Neuronal stem cell (in vitro differentiated cells): ENCODE measurements around the gene TMEM150C.

ENCODE experiments used
- DNase-seq: peaks from one replicate; pipeline ENCODE4 v3.0.0-alpha.2; 2013; ENCODE audit warnings: low spot score
- H2AFZ ChIP-seq: one replicate; pipeline ENCODE4 v1.6.1; 2013; ENCODE audit warnings: mild to moderate bottlenecking, low read length, inconsistent platforms
- H2AK5ac ChIP-seq: 2 replicates; pipeline ENCODE4 v1.6.1; 2013; ENCODE audit warnings: low read depth, mild to moderate bottlenecking, inconsistent platforms, low read length, moderate library complexity, mixed read lengths
- H2BK120ac ChIP-seq: 2 replicates; pipeline ENCODE4 v1.6.1; 2013; ENCODE audit warnings: low read depth, mild to moderate bottlenecking, inconsistent platforms, low read length, moderate library complexity, mixed read lengths
- H2BK12ac ChIP-seq: one replicate; pipeline ENCODE4 v1.6.1; 2013; ENCODE audit warnings: low read length, inconsistent platforms
- H2BK15ac ChIP-seq: 2 replicates; pipeline ENCODE4 v1.6.1; 2013; ENCODE audit warnings: mild to moderate bottlenecking, low read length, inconsistent platforms, mixed read lengths
- H2BK5ac ChIP-seq: one replicate; pipeline ENCODE4 v1.6.1; 2013; ENCODE audit warnings: inconsistent platforms, mild to moderate bottlenecking, low read length, moderate library complexity
- H3K14ac ChIP-seq: one replicate; pipeline ENCODE4 v1.6.1; 2013; ENCODE audit warnings: low read length, inconsistent platforms
- H3K18ac ChIP-seq: 2 replicates; pipeline ENCODE4 v1.6.1; 2013; ENCODE audit warnings: low read length, inconsistent platforms
- H3K23ac ChIP-seq: 2 replicates; pipeline ENCODE4 v1.6.1; 2013; ENCODE audit warnings: low read depth, mild to moderate bottlenecking, mixed read lengths, low read length, inconsistent platforms; ENCODE audit not compliant: poor library complexity
- H3K27ac ChIP-seq: replicated peaks from 3 replicates; pipeline ENCODE4 v1.5.1; 2013; ENCODE audit warnings: low read length, inconsistent platforms
- H3K27me3 ChIP-seq, 3 experiments: 2 replicates each; pipeline ENCODE4 v1.6.1; 2013; ENCODE audit warnings: low read length in 3 of 3, mild to moderate bottlenecking in 2 of 3, inconsistent platforms in 1 of 3, low read depth in 1 of 3, mixed read lengths in 1 of 3, moderate library complexity in 1 of 3; ENCODE audit not compliant: control insufficient read depth in 3 of 3, insufficient read depth in 3 of 3
- H3K36me3 ChIP-seq, 2 donors: replicated peaks in 1 of 2; 2 replicates each; pipeline ENCODE4 v1.6.1; 2013; ENCODE audit warnings: low read length in 2 of 2; ENCODE audit not compliant: control insufficient read depth in 2 of 2, insufficient read depth in 2 of 2
- H3K4ac ChIP-seq: 2 replicates; pipeline ENCODE4 v1.6.1; 2013; ENCODE audit warnings: inconsistent platforms, mild to moderate bottlenecking, low read length, moderate library complexity
- H3K4me1 ChIP-seq, 2 donors: 1 replicate in 1 of 2; 2 replicates in 1 of 2; pipeline ENCODE4 v1.6.1; 2013; ENCODE audit warnings: low read length in 2 of 2, low read depth in 1 of 2; ENCODE audit not compliant: control insufficient read depth in 2 of 2, insufficient read depth in 1 of 2
- H3K4me2 ChIP-seq: one replicate; pipeline ENCODE4 v1.6.1; 2013; ENCODE audit warnings: mild to moderate bottlenecking, low read length, inconsistent platforms; ENCODE audit not compliant: insufficient read depth, poor library complexity, severe bottlenecking
- H3K4me3 ChIP-seq, 2 donors: 2 replicates each; pipeline ENCODE4 v1.5.1; 2013; ENCODE audit warnings: low read length in 2 of 2, mild to moderate bottlenecking in 2 of 2, inconsistent platforms in 1 of 2, moderate library complexity in 1 of 2
- H3K79me1 ChIP-seq: one replicate; pipeline ENCODE4 v1.6.1; 2013; ENCODE audit warnings: low read depth, mild to moderate bottlenecking, inconsistent platforms, low read length, moderate library complexity
- H3K9ac ChIP-seq: one replicate; pipeline ENCODE4 v1.6.1; 2013; ENCODE audit warnings: mild to moderate bottlenecking, low read depth, low read length, inconsistent platforms; ENCODE audit not compliant: poor library complexity
- H3K9me3 ChIP-seq, 2 donors: replicated peaks in 1 of 2; 2 replicates each; pipeline versions ENCODE3 to v1.6.1; 2013; ENCODE audit warnings: low read length in 2 of 2, mild to moderate bottlenecking in 2 of 2, inconsistent platforms in 1 of 2, low read depth in 1 of 2, mixed read lengths in 1 of 2, moderate library complexity in 1 of 2; ENCODE audit not compliant: control insufficient read depth in 2 of 2, insufficient read depth in 1 of 2
- H4K8ac ChIP-seq: one replicate; pipeline ENCODE4 v1.6.1; 2013; ENCODE audit warnings: low read depth, mild to moderate bottlenecking, inconsistent platforms, low read length, moderate library complexity
- H4K91ac ChIP-seq: one replicate; pipeline ENCODE4 v1.6.1; 2013; ENCODE audit warnings: low read length, low read depth, mild to moderate bottlenecking, inconsistent platforms; ENCODE audit not compliant: poor library complexity
- WGBS, 2 donors: extraction: QIAGEN DNeasy Blood & Tissue Kit; methylation state at CpG; one replicate each; pipeline ENCODE4 v1.1.7; 2013; ENCODE audit warnings: missing lambda C conversion rate in 2 of 2, mixed read lengths in 1 of 2; ENCODE audit not compliant: insufficient read length in 2 of 2, insufficient replicate concordance in 1 of 2; ENCODE audit errors: extremely low coverage in 2 of 2; 5-methylcytosine and 5-hydroxymethylcytosine counted together

Gene TMEM150C

GRCh38 chr4:82508011-82508410 lies 53.8 kb downstream of the TMEM150C start:
- Histone ChIP-seq H3K4me3 (no peak overlapping the region), H2BK5ac (no peak overlapping the region), H3K36me3 (no peaks in the 10 kb centered on the region), H3K79me1 (no peaks in the 10 kb centered on the region), H2BK12ac (no peak overlapping the region), H2BK120ac (no peak overlapping the region), H4K8ac (no peak overlapping the region), H3K4me2 (no peak overlapping the region), H2BK15ac (no peak overlapping the region), H3K18ac (no peak overlapping the region), H3K9ac (no peak overlapping the region), H3K27me3 (no peaks in the 10 kb centered on the region), H2AK5ac (no peak overlapping the region), H3K27ac (no peak overlapping the region), H2AFZ (no peak overlapping the region), H3K14ac (no peak overlapping the region), H3K4ac (no peak overlapping the region), H4K91ac (no peak overlapping the region), H3K4me1 (peaks cover under 1 to 3% of the 10 kb centered on the region in 2 donors), H3K9me3 (no peaks in the 10 kb centered on the region), H3K23ac (no peak overlapping the region)
- no peak for DNase-seq

DNA sequence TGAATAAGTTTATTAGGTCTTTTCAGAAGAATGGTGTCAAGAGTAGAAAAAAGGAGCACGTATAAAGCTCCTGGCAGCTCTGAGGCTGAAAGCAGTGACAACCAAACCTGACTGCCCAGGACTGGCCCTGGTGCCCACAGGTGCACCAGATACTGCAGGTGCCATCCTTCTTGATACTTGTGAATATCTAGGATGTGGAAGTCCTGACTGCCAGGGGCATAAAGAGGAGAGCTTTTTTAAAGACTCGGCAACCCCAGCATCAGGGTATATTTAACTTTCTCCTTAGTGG lies 60.7 kb downstream of the TMEM150C start:
- no peak overlapping the region for H3K4ac ChIP-seq
- no peak overlapping the region for H4K8ac ChIP-seq
- H3K4me3 ChIP-seq = no peak overlapping the region
- no peaks in the 10 kb centered on the region for H3K27me3 ChIP-seq
- H4K91ac ChIP-seq = no peak overlapping the region
- no peak for DNase-seq
- no peak overlapping the region for H3K14ac ChIP-seq
- H2AFZ ChIP-seq = no peak overlapping the region
- no peak overlapping the region for H2BK120ac ChIP-seq
- H2BK12ac ChIP-seq = no peak overlapping the region
- no peak overlapping the region for H3K4me2 ChIP-seq
- no peaks in the 10 kb centered on the region for H3K36me3 ChIP-seq
- no peak overlapping the region for H3K9ac ChIP-seq
- no peak overlapping the region for H3K27ac ChIP-seq
- H2BK5ac ChIP-seq = no peak overlapping the region
- no peak overlapping the region for H3K23ac ChIP-seq
- H3K18ac ChIP-seq = no peak overlapping the region
- no peaks in the 10 kb centered on the region for H3K9me3 ChIP-seq
- H2AK5ac ChIP-seq = no peak overlapping the region
- no peaks in the 10 kb centered on the region for H3K79me1 ChIP-seq
- peaks cover 3 to 19% of the 10 kb centered on the region in 2 donors for H3K4me1 ChIP-seq
- H2BK15ac ChIP-seq = no peak overlapping the region
- no CpG with 5 or more reads among the region's 2 CpGs for WGBS, 2 donors

DNA sequence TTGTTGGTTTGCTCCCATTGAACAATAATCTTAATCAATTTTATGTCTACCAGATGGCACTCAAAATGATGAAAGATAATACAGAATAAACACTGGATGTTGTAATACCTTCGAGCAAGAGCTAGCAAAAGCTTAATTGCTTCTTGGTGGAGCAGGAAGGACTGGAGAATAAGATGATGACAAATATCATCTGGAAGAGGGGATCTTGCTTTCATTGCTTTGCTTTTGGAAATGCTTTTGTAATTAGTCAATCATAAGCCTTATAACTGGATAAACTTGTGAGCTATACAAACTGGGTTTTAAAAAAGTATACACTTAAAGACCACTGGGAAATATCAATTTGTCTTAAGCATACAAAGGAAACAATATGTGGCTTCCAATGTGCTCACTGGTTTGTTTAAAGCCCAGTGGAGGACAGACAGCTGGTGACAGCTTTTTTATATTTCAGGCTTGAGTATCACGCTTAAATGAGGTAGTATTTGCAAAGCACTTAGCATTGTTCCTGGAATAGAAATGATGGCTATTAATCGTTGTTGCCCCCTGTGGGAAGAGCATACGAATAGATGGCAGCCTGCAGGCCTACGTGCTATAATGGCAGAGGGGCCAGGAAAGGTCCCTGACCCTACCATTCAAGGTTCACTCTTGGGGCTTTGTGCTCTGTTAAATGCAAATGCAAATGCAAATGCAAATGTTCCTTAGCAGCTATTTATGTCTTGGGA lies 61.2 kb downstream of the TMEM150C start:
- no peak overlapping the region for H3K4me2 ChIP-seq
- H3K4ac ChIP-seq = no peak overlapping the region
- no peaks in the 10 kb centered on the region for H3K36me3 ChIP-seq
- H2BK5ac ChIP-seq = no peak overlapping the region
- H3K4me3 ChIP-seq = no peak overlapping the region
- H4K8ac ChIP-seq = no peak overlapping the region
- H2AFZ ChIP-seq = no peak overlapping the region
- no peak overlapping the region for H3K18ac ChIP-seq
- no peak overlapping the region for H2BK12ac ChIP-seq
- H3K27ac ChIP-seq = no peak overlapping the region
- no peak overlapping the region for H2BK15ac ChIP-seq
- H3K9me3 ChIP-seq = no peaks in the 10 kb centered on the region
- no peak overlapping the region for H2AK5ac ChIP-seq
- no peak overlapping the region for H3K9ac ChIP-seq
- H3K27me3 ChIP-seq = no peaks in the 10 kb centered on the region
- DNase-seq = no peak
- H3K79me1 ChIP-seq = no peaks in the 10 kb centered on the region
- peaks cover 3 to 19% of the 10 kb centered on the region in 2 donors for H3K4me1 ChIP-seq
- WGBS, 2 donors = no CpG with 5 or more reads among the region's 5 CpGs
- no peak overlapping the region for H2BK120ac ChIP-seq
- no peak overlapping the region for H3K23ac ChIP-seq
- no peak overlapping the region for H3K14ac ChIP-seq
- no peak overlapping the region for H4K91ac ChIP-seq

- H3K27me3 ChIP-seq = no peaks in the 10 kb centered on the region
- H2BK5ac ChIP-seq = no peak overlapping the region
- H4K8ac ChIP-seq = no peak overlapping the region
- H2AFZ ChIP-seq = no peak overlapping the region
- no CpG with 5 or more reads among the region's 6 CpGs for WGBS, 2 donors
- H3K23ac ChIP-seq = no peak overlapping the region
- no peaks in the 10 kb centered on the region for H3K36me3 ChIP-seq
- no peak for DNase-seq
- H3K4me3 ChIP-seq = no peak overlapping the region
- H3K79me1 ChIP-seq = no peaks in the 10 kb centered on the region
- no peak overlapping the region for H3K9ac ChIP-seq
- no peak overlapping the region for H3K27ac ChIP-seq
- H2AK5ac ChIP-seq = no peak overlapping the region
- peaks cover 3 to 19% of the 10 kb centered on the region in 2 donors for H3K4me1 ChIP-seq
- no peak overlapping the region for H2BK15ac ChIP-seq
- H4K91ac ChIP-seq = no peak overlapping the region
- H3K14ac ChIP-seq = no peak overlapping the region
- H3K4ac ChIP-seq = no peak overlapping the region
- no peak overlapping the region for H2BK120ac ChIP-seq
- H3K9me3 ChIP-seq = no peaks in the 10 kb centered on the region
- no peak overlapping the region for H3K4me2 ChIP-seq
- H2BK12ac ChIP-seq = no peak overlapping the region
- H3K18ac ChIP-seq = no peak overlapping the region
Measured at GRCh38 chr4:82499738-82500434, 61.9 kb downstream of the TMEM150C start.
